WERI-Rb-1 (cell line): ENCODE results near the gene OLFML2A.
"Not testable (repeated sequence)": the region's sequence is repeated elsewhere in the genome, so short reads cannot be mapped to it uniquely, and the experiment has no call there.

Experiments used
- DNase-seq: peaks from one replicate; pipeline ENCODE4 v3.0.0-alpha.2; 2020
- H3K27ac ChIP-seq: fragments of 250-450 bp; sonication (Bioruptor Pico); 2 replicates; pipeline ENCODE4 v1.5.1; 2020; ENCODE audit warnings: mild to moderate bottlenecking, moderate library complexity
- H3K27me3 ChIP-seq: fragments of 250-450 bp; sonication (Bioruptor Pico); 2 replicates; pipeline ENCODE4 v1.5.1; 2021; ENCODE audit warnings: mild to moderate bottlenecking, low read depth, moderate library complexity; ENCODE audit not compliant: insufficient read depth, severe bottlenecking
- H3K36me3 ChIP-seq: fragments of 250-450 bp; sonication (Bioruptor Pico); 2 replicates; pipeline ENCODE4 v1.5.1; 2020; ENCODE audit warnings: mild to moderate bottlenecking, moderate library complexity
- H3K4me3 ChIP-seq: 2 replicates; pipeline ENCODE4 v1.5.1; 2011; ENCODE audit warnings: low read depth, mild to moderate bottlenecking, control low read depth, low read length
- H3K9me3 ChIP-seq: fragments of 250-450 bp; sonication (Bioruptor Pico); 2 replicates; pipeline ENCODE4 v1.5.1; 2021; ENCODE audit warnings: mild to moderate bottlenecking, moderate library complexity; ENCODE audit not compliant: severe bottlenecking
- CTCF ChIP-seq: IDR thresholded peaks from 2 replicates; pipeline ENCODE4 v1.5.1; 2011; ENCODE audit warnings: low read depth, mild to moderate bottlenecking, control low read depth, inconsistent platforms, low read length

The OLFML2A gene

GRCh38 chr9:124770359-124771020 lies 6.4 kb upstream of the OLFML2A start:
- Histone ChIP-seq H3K27me3 (no peaks in the 10 kb centered on the region), H3K36me3 (peaks cover 2% of the 10 kb centered on the region; the same call in 1 of the 2 replicates), H3K27ac (peak overlapping the region; percentile 90), H3K4me3 (peak overlapping the region; percentile 70), H3K9me3 (no peaks in the 10 kb centered on the region)
- no peak for TF ChIP-seq CTCF
- peak; percentile 88 for DNase-seq

GRCh38 chr9:124771021-124771866 lies 5.7 kb upstream of the OLFML2A start, which contains the start of gene NR6A1:
Gene NR6A1, minus strand, starts transcription at chr9:124771311.
- peaks cover 2% of the 10 kb centered on the region; the same call in 1 of the 2 replicates for H3K36me3 ChIP-seq
- H3K4me3 ChIP-seq: peak within 1 kb of the TSS; percentile 70
- no peak for TF ChIP-seq CTCF
- DNase-seq: peak; percentile 99
- no peaks in the 10 kb centered on the region for H3K27me3 ChIP-seq
- H3K27ac ChIP-seq: peak within 1 kb of the TSS; percentile 90
- H3K9me3 ChIP-seq: no peaks in the 10 kb centered on the region

GRCh38 chr9:124771867-124772679 lies 4.9 kb upstream of the OLFML2A start:
- peak overlapping the region; percentile 90 for H3K27ac ChIP-seq
- no peaks in the 10 kb centered on the region for H3K27me3 ChIP-seq

GRCh38 chr9:124772877-124773276 lies 4.1 kb upstream of the OLFML2A start:
- not testable (repeated sequence) for H3K36me3 ChIP-seq, H3K27ac ChIP-seq, DNase-seq, H3K9me3 ChIP-seq, H3K4me3 ChIP-seq, H3K27me3 ChIP-seq

More at GRCh38 chr9:124771867-124772679, 4.9 kb upstream of the OLFML2A start:
- peak; percentile 94 for TF ChIP-seq CTCF
- peaks cover 2% of the 10 kb centered on the region; the same call in 1 of the 2 replicates for H3K36me3 ChIP-seq
- peak overlapping the region; percentile 70 for H3K4me3 ChIP-seq
- no peaks in the 10 kb centered on the region for H3K9me3 ChIP-seq
- peak; percentile 89 for DNase-seq

- no peak for DNase-seq
- H3K9me3 ChIP-seq: no peaks in the 10 kb centered on the region
- H3K4me3 ChIP-seq: no peak overlapping the region
- H3K27ac ChIP-seq: no peak overlapping the region
- TF ChIP-seq CTCF: no peak
- no peaks in the 10 kb centered on the region for H3K27me3 ChIP-seq
- peaks cover 2% of the 10 kb centered on the region; the same call in 1 of the 2 replicates for H3K36me3 ChIP-seq
These were observed 3.3 kb upstream of the OLFML2A start for GRCh38 chr9:124773473-124774128.
